Urothelium cell line (cell line): ENCODE measurements around the gene PPIAL4G.
"Not testable (repeated sequence)": the region's sequence is repeated elsewhere in the genome, so short reads cannot be mapped to it uniquely, and the experiment has no call there.

ENCODE experiments used
- DNase-seq: peaks from one replicate; pipeline ENCODE4 v3.0.0; 2011; ENCODE audit warnings: low spot score, mixed read lengths
- FAIRE-seq: peaks from 2 replicates; lab custom pipeline; 2011; peaks lifted over from hg19 to GRCh38; lab: Jason Lieb, UNC

Gene PPIAL4G

DNA sequence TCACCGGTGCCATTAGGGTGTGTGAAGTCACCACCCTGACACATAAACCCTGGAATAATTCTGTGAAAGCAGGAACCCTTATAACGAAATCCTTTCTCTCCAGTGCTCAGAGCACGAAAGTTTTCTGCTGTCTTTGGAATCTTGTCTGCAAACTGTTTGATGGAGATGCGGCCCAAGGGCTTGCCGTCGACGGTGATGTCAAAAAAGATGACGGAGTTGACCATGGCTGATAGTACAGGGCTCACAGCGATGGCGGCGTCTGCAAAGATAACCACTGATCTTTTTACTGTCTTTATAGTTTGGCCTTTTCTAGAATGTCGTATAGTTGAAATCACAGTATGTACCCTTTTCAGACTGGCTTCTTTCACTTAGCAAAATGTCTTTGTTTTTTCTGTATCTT, at the start of gene PPIAL4G:
PPIAL4G (minus strand) TSS at position 274 of the 400 bp plus-strand sequence; CDS start at position 224, 50 bp downstream.
- not testable (repeated sequence) for FAIRE-seq, DNase-seq

DNA sequence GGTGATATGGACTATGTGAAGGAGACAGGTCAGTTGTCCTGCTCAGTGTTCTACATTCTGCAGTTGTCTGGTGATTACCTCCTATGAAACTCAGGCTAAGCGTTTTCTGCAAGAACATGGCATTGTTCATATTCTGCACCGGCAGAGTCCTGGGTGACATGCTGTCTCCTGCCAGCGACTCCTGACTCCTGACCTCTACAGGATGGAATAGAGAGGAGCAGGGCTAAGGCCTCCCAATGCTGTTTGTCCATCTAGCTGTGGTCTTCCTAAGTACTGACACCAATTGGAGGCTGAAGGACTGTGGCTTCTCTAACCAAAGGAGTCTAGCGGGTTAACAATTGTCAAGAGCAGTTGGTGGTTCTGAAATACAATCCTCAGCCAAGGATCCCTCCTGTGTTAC, 49.1 kb upstream of the PPIAL4G start:
- DNase-seq, FAIRE-seq: not testable (repeated sequence)

DNA sequence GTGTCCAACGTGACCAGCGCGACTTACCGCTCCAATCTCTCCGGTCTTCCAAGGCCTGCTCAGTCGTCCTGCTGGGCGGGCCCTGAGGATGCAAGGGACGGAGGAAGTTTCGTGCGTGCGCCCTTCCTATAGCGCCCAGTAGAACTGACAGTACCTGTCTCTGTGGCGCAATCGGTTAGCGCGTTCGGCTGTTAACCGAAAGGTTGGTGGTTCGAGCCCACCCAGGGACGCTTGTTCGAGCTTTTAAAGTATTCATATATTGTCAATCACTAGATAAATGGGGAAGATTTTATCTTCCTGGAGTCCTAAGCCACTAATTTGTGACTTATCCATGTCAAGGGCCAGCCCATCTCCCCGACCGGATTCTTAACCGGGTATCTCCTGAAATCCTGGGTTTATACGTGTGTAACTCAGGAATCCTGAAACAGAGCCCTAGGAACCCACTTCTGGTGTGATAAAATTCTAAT, 46.0 kb upstream of the PPIAL4G start:
- DNase-seq, FAIRE-seq: not testable (repeated sequence)

DNA sequence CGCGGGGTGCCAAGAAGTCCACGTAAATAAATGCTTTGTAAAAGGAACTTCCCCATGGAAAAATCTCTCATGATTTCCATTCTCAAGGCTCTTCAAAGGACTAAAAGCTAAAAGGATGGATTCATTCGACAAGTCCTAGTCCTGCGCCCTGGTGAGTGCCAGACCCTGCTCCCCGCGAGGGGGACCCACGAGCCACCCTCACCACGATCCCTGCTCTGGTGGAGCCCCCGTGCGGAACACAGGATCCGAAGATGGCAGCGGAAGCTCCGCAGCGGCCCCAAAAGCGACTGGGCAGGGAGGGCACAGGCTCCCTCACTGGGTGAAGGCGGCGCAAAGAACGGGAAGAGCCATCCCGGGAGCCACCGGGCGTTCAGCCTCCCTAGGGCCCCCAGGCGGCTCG, 45.5 kb upstream of the PPIAL4G start:
- not testable (repeated sequence) for DNase-seq

DNA sequence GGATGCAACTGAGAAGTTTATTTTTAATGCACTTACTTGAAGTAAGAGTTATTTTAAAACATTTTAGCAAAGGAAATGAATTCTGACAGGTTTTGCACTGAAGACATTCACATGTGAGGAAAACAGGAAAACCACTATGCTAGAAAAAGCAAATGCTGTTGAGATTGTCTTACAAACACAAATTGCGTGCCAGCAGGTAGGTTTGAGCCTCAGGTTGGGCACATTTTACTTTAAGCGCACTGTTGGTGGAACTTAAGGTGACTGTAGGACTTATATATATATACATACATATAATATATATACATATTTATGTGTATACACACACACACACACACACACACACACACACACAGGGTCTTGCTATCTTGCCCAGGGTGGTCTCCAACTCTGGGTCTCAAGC, 43.5 kb upstream of the PPIAL4G start:
- FAIRE-seq = not testable (repeated sequence)

More for the DNA sequence above, 45.5 kb upstream of the PPIAL4G start:
- not testable (repeated sequence) for FAIRE-seq

DNA sequence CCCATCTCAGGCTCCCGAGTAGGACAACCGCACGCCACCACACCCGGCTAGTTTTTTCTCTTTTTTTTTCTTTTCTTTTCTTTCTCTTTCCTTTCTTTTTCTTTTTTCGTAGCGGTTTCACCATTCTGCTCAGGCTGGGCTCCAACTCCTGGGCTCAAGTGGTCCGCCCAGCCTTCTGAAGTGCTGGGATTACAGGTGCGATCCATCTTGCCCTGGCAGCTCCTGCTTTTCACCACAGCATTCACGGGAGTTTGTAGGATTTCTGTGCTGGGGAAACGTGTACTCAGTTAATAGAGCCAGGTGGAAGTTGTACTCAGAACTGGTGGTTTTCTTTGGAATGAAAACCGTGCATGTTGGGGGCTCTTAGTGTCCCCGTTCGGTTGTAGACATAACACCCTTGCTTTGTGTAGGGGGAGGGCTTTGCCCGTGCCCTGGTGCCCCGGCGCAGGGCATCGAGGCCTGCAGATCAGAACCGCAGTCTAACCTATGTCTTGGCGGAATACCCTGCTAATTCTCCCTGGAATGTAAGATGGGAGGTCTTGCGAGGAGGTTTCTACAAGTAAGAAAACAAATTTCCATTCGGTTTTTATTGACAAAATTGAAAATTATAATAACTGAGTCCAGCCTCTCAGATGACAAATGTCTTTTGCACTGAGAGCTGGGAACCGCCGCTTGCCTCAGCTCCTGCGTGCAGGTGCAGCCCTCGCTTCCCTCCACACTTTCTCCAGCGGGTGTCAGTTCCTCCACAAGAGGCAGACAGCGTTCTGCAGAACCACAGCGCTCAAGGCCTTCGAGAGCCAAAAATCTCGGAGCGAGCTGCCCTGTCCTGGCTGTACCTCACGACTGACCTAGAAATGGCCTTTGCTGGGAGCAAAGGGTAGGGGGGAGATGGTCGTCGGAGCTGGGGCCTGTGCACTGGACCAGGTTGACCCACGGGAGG, 40.4 kb upstream of the PPIAL4G start:
- FAIRE-seq, DNase-seq: not testable (repeated sequence)

More for the DNA sequence above, 43.5 kb upstream of the PPIAL4G start:
- DNase-seq = not testable (repeated sequence)

DNA sequence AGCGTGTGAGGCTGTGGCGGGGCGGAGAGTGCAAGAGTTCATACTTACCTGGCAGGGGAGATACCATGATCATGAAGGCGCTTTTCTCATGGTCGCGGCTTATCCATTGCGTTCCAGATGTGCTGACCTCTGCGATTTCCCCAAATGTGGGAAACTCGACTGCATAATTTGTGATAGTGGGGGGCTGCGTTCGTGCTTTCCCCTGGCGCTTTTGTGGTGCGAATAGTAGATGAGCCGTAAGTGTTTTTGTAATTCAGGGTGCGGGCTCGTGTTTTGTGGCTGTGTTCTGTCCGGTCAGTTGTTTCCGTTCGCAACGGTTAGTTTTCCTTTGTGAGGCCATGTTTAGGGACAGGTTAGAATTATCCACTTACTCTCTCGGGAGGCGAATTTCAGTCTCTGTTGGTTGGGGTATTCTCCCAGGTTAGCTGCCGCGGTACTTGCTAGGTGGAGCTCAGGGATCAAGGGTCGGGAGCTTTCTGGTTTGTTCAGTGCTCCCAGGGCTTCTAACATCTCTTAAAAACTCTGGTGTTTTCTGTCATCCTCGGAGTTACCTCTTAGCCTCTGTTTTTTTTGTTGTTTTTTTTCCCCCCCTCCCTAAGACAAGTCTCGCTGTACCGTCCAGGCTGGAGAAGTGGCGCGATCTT, 39.6 kb upstream of the PPIAL4G start:
- FAIRE-seq, DNase-seq: not testable (repeated sequence)

DNA sequence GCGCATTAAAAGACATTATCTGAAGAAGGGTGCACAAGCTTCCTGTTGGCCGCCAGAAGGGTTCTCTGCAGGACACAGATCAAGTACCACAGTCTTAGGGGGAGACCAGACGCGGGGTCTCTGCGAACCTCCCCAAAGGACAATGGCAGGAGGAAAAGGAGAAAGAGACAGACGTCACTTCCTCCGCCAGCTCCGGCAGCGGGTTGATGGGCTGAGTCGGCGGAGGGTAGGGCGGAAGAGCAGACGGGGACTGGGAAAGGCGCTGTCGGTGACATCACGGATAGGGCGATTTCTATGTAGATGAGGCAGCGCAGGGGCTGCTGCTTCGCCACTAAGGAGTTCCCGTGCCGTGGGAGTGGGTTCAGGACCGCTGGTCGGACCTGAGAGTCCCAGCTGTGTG, 39.0 kb upstream of the PPIAL4G start:
- not testable (repeated sequence) for DNase-seq

DNA sequence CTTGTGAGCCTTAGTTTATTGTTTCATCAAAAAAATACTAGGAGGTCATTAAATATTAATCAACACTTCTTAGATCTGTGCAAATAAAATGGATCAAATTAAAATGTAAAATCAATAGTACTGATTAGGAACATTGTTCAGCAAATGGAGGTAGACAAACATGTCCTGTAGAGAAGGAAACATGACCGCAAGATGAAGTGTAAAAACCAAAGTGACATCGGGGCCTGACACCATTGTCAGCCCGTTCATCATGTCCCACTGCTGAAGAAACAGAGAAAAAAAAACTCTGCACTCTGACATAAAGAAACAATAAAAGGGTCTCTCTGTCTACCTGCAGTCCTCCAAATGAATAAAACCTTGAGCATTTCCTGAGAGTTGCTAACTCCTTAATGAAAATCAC, 31.2 kb upstream of the PPIAL4G start:
- not testable (repeated sequence) for FAIRE-seq, DNase-seq

More for the DNA sequence above, 39.0 kb upstream of the PPIAL4G start:
- FAIRE-seq = not testable (repeated sequence)

DNA sequence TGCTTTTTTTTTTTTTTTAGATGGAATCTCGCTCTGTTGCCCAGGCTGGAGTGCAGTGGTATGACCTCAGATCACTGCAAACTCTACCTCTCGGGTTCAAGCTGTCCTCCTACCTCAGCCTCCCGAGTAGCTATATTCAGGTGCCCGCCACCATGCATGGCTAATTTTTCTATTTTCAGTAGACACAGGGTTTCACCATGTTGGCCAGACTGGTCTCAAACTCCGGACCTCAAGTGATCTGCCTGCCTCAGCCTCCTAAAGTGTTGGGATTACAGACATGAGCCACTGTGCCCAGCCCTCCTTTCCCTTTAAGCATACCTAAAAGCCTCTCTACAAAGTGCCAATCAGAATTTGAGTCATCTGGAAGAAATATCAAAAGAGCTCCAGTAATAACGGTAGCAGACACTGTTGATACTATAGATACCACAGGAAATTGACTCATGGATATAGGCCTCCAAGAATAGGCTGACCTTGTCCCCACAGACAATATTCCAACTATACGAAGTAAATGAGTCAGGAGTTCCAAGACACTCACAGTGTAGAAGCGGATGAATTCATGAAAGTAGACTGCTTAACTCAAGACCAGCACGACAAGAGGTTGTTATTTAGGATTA, 29.6 kb upstream of the PPIAL4G start:
- not testable (repeated sequence) for DNase-seq, FAIRE-seq

DNA sequence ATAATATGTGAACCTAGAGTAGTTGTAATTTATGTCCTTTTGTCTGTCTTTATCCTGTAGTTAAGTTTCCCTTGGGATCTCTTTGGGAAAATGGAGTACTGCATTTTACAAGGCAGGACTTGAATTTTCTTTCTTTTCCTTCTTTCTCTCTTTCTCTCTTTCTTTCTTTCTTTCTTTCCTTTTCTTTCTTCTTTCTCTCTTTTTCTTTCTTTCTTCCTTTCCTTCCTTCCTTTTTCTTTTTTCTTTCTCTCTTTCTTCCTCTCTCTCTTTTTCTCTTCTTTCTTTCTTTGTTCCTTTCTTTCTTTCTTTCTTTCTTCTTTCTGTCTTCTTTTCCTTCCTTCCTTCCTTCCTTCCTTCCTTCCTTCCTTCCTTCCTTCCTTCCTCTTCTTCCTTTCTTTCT, 10.8 kb upstream of the PPIAL4G start:
- not testable (repeated sequence) for FAIRE-seq, DNase-seq

DNA sequence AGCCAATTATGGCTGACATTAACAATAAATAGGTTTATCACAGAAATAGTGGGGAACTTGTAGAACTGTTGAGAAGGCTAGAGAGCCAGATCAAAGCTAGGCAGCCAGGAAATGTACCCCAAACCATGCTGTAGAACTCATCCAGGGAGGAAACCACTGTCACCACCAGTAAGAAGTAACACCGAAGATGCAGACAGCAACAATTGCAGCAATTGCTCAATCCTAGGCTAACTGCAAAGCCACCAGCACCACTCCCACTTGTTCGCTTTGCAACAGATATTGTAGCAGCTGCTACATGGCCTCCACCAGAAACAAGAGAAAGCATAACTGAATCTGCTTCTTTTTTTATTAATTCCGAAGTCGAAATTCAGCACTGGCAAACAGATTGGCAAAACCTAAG, 2.0 kb downstream of the PPIAL4G start:
- not testable (repeated sequence) for DNase-seq, FAIRE-seq

DNA sequence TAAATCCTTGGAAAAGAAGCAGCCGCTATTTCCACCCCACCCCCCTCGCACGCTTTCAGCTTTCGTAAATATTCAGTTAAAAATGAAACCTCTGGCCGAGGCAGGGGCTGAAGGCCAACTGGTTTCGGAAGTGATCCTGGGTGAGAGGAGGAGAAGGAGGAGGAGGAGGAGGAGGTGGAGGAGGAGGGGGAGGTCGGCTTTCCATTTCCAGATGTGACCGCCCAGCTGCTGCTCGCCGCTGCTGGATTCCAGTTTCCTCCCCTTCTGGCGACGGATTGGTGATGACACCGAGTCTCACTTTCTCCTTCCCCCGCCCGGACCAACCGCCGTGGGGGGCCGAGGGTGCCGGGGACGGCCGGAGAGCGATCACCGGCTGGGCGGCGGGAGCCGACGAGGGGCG, 23.4 kb downstream of the PPIAL4G start:
- DNase-seq, FAIRE-seq: not testable (repeated sequence)

DNA sequence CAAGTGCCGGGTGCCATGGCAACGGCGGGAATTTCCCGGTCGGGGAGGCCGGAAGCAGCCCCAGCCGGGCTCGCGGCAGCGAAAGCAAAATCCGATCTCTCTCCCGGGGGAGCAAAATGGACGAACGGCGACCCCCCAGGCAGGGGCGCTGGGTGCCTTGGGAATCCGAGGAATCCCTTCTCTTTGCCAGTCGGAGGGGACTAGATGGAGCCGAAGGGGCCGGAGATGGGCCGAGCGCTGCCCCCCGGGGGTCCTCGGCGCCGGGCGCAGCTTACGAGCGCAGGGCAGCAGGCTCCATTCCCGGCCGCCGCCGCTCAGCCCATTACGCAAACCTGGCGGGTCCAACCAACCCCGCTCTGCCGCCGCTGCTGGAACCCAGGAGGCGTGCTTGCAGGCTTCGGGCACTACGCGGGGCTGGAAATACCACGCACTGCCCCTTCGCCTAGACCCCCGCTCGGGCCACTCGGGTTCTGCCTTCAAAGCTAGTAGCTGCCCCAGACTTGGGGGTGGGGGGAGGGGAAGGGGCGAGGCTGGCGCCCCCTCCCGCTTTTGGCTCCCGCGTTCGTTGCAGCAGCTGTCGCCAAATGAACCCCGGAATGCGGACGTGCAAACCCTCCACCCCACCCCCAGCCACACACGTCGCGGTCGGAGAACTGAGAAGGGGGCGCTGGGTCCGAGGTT, 24.1 kb downstream of the PPIAL4G start:
- not testable (repeated sequence) for FAIRE-seq, DNase-seq

DNA sequence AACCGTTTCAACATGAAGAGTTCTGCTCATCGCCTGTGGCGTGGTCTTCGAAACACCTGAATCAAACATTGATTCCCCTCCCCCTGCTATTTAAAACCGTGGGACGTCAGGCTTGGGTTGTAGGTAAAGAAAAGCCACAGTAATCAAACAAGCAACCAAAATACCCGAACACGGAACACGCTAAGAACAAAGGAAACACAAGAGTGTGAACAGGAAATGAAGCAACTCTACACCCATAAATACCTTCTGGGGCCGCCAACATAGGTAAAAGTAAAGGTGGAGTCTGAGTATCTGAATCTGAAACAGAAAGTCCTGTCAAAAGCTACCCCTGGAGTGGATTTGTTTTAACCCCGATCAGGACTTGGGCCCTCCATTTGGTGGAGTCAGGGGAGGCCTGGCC, 24.7 kb downstream of the PPIAL4G start:
- FAIRE-seq, DNase-seq: not testable (repeated sequence)

DNA sequence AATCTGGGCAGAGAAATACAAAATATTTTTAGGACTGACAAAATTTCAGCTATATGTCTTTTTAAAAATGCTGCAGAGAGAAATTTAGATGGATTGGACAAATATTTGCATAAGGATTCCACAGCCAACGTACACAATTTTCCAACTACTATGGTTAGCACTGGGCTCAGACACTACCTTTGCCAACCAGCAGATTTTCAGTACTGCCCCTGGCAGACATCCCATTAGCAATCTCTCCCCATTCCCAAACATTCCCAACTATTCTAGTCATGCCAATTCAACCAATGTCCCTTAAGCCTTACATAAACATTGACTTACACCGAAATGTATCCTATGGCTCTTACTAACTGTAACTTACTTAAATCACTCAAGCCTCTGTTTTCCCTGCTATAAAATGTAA, 30.3 kb downstream of the PPIAL4G start:
- DNase-seq, FAIRE-seq: not testable (repeated sequence)

DNA sequence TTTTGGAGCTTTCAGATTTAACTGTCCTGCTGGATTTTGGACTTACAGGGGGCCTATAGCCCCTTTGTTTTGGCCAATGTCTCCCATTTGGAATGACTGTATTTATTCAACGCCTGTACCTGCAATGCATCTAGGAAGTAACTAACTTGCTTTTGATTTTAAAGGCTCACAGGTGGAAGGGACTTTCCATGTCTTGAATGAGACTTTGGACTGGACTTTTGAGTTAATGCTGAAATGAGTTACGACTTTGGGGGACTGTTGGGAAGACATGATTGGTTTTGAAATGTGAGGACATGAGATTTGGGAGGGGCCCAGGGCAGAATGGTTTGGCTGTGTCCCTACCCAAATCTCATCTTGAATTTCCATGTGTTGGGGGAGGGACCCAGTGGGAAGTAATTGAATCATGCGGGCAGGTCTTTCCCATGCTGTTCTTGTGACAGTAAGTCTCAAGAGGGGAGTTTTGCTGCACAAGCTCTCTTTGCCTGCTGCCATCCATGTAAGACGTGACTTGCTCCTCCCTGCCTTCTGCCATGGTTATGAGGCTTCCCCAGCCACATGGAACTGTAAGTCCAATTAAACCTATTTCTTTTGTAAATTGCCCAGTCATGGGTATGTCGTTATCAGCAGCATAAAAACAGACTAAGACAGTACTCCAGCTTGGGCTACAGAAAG, 43.3 kb downstream of the PPIAL4G start:
- not testable (repeated sequence) for DNase-seq, FAIRE-seq

DNA sequence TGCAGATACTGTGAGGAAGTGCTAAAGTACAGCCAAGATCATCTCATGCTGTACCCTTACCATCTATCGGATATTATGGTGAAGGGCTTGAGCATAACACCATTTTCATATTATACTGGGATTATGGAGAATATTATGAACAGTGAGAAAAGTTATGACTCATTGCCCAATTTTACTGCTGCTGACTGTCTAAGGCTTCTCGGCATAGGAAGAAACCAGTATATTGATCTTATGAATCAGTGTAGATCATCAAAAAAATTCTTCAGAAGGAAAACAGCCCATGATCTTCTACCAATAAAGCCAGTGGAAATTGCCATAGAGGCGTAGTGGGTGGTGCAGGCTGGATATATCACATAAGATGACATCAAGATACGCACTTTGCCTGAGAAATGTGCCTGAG, 47.7 kb downstream of the PPIAL4G start:
- no peak for DNase-seq
- no peak for FAIRE-seq

DNA sequence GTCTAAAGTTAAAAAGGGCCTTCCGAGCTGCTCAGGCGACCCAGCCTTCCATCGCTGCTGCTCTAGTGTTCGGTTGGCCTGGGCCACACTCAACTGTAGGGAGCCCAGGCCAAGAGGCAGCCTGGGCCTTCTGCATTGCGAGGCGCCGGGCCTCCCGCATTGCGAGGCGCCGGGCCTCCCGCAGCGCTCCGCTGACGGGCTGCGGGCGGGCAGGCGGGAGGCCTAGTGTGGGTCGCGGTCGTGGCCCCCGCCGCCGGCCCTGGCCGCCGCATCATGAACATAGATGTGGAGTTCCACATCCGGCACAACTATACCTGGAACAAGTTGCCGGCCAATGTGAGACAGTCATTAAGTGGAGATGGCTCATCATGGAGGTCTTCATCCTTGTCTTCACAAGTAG, 48.3 kb downstream of the PPIAL4G start:
- DNase-seq (no peak), FAIRE-seq (no peak)

DNA sequence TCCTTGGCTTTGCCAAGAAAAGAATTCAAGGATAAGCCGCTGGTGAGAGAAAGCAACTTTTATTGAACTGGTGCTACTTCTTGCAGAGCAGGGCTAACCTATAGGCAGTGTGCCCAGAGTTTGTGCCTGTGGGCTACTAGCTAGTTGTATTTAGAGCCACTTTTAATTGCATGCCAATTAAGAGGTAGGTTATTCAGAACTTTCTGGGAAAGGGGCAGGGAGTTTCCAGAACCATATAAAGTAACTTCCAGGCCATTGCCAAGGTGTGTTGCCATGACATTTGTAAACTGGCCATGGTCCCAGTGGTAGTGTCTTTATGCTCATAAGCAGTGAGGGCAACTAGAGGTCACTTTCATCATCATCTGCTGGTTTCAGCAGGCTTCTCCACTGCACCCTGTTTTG, 50.2 kb downstream of the PPIAL4G start:
- DNase-seq, FAIRE-seq: not testable (repeated sequence)
